Activated naive CD8-positive, alpha-beta T cell treated with anti-CD3 and anti-CD28 coated beads for 36 hours (primary cell): ENCODE measurements around the gene GGCX. TPM values are rescaled to one million over a fixed set of nuclear protein-coding genes. Genes with fewer than 3 reads are reported as not detected.

Experiments
- DNase-seq: peaks from one replicate; pipeline ENCODE4 v3.0.0; 2021
- H3K27ac Mint-ChIP-seq: one replicate; pipeline ENCODE4 v1.8.0; 2022; ENCODE audit warnings: mild to moderate bottlenecking, moderate library complexity, mixed read lengths
- H3K27me3 Mint-ChIP-seq: one replicate; pipeline ENCODE4 v1.8.0; 2022; ENCODE audit warnings: mild to moderate bottlenecking, mixed read lengths
- H3K36me3 Mint-ChIP-seq: one replicate; pipeline ENCODE4 v1.8.0; 2021; ENCODE audit warnings: mild to moderate bottlenecking, mixed read lengths
- H3K4me1 Mint-ChIP-seq: one replicate; pipeline ENCODE4 v1.8.0; 2021; ENCODE audit warnings: mixed read lengths
- H3K4me3 Mint-ChIP-seq: one replicate; pipeline ENCODE4 v1.8.0; 2022; ENCODE audit warnings: mild to moderate bottlenecking, moderate library complexity, mixed read lengths
- H3K9me3 Mint-ChIP-seq: one replicate; pipeline ENCODE4 v1.8.0; 2022; ENCODE audit warnings: mixed read lengths
- total RNA-seq, 2 experiments: library from RNA; stranded (reverse); gene quantifications; one replicate each; pipeline ENCODE4 v1.2.3, GENCODE V29; 2021

The GGCX gene
- total RNA-seq, 2 experiments from 2014 or later = 19.6 to 19.9 TPM

- Mint-ChIP-seq H3K4me3 (no peak overlapping the region), H3K9me3 (no peaks in the 10 kb centered on the region), H3K27ac (no peak overlapping the region), H3K4me1 (no peaks in the 10 kb centered on the region), H3K36me3 (no peaks in the 10 kb centered on the region), H3K27me3 (peaks cover 5% of the 10 kb centered on the region)
- DNase-seq = no peak
Measured at GRCh38 chr2:85527787-85528186, 33.5 kb downstream of the GGCX start.

- H3K27ac Mint-ChIP-seq = no peak overlapping the region
- H3K4me3 Mint-ChIP-seq = no peak overlapping the region
- no peak for DNase-seq
- no peaks in the 10 kb centered on the region for H3K9me3 Mint-ChIP-seq
- H3K27me3 Mint-ChIP-seq = peaks cover 5% of the 10 kb centered on the region
- H3K36me3 Mint-ChIP-seq = no peaks in the 10 kb centered on the region
- H3K4me1 Mint-ChIP-seq = no peaks in the 10 kb centered on the region
Measured at GRCh38 chr2:85525567-85525966, 35.7 kb downstream of the GGCX start.

GRCh38 chr2:85525029-85525428 is 36.3 kb downstream of the GGCX start:
- no peak overlapping the region for H3K27ac Mint-ChIP-seq
- DNase-seq = no peak
- no peaks in the 10 kb centered on the region for H3K9me3 Mint-ChIP-seq
- no peaks in the 10 kb centered on the region for H3K4me1 Mint-ChIP-seq
- H3K4me3 Mint-ChIP-seq = no peak overlapping the region
- H3K27me3 Mint-ChIP-seq = peaks cover 5% of the 10 kb centered on the region
- no peaks in the 10 kb centered on the region for H3K36me3 Mint-ChIP-seq

- Mint-ChIP-seq H3K27ac (no peak overlapping the region), H3K36me3 (no peaks in the 10 kb centered on the region), H3K9me3 (no peaks in the 10 kb centered on the region), H3K4me3 (no peak overlapping the region), H3K27me3 (peaks cover 5% of the 10 kb centered on the region), H3K4me1 (no peaks in the 10 kb centered on the region)
- DNase-seq = no peak
Measured at GRCh38 chr2:85524336-85524908, 36.9 kb downstream of the GGCX start.

- no peaks in the 10 kb centered on the region for H3K4me1 Mint-ChIP-seq
- no peaks in the 10 kb centered on the region for H3K36me3 Mint-ChIP-seq
- H3K9me3 Mint-ChIP-seq = no peaks in the 10 kb centered on the region
- peaks cover 5% of the 10 kb centered on the region for H3K27me3 Mint-ChIP-seq
- no peak for DNase-seq
- no peak overlapping the region for H3K27ac Mint-ChIP-seq
- H3K4me3 Mint-ChIP-seq = no peak overlapping the region
Measured at GRCh38 chr2:85523903-85524335, 37.4 kb downstream of the GGCX start.

GRCh38 chr2:85523062-85523902 is 38.0 kb downstream of the GGCX start:
- Mint-ChIP-seq H3K36me3 (no peaks in the 10 kb centered on the region), H3K27ac (no peak overlapping the region), H3K4me3 (no peak overlapping the region), H3K9me3 (no peaks in the 10 kb centered on the region), H3K27me3 (peaks cover 4% of the 10 kb centered on the region), H3K4me1 (no peaks in the 10 kb centered on the region)
- no peak for DNase-seq

GRCh38 chr2:85522090-85522647 is 39.1 kb downstream of the GGCX start:
- H3K27me3 Mint-ChIP-seq = peaks cover under 1% of the 10 kb centered on the region
- H3K36me3 Mint-ChIP-seq = no peaks in the 10 kb centered on the region
- H3K4me3 Mint-ChIP-seq = no peak overlapping the region
- DNase-seq = no peak
- H3K9me3 Mint-ChIP-seq = no peaks in the 10 kb centered on the region
- no peak overlapping the region for H3K27ac Mint-ChIP-seq
- H3K4me1 Mint-ChIP-seq = no peaks in the 10 kb centered on the region

GRCh38 chr2:85516653-85517389 is 44.5 kb downstream of the GGCX start:
- H3K27ac Mint-ChIP-seq = no peak overlapping the region
- H3K36me3 Mint-ChIP-seq = no peaks in the 10 kb centered on the region
- H3K4me1 Mint-ChIP-seq = no peaks in the 10 kb centered on the region
- DNase-seq = no peak
- no peak overlapping the region for H3K4me3 Mint-ChIP-seq
- H3K9me3 Mint-ChIP-seq = no peaks in the 10 kb centered on the region
- H3K27me3 Mint-ChIP-seq = peaks cover 3% of the 10 kb centered on the region

- H3K27ac Mint-ChIP-seq = no peak overlapping the region
- H3K9me3 Mint-ChIP-seq = no peaks in the 10 kb centered on the region
- H3K4me3 Mint-ChIP-seq = no peak overlapping the region
Measured at GRCh38 chr2:85514323-85514722, 47.0 kb downstream of the GGCX start.

GRCh38 chr2:85511008-85511811 is 50.1 kb downstream of the GGCX start:
- Mint-ChIP-seq H3K4me3 (no peak overlapping the region), H3K27ac (no peak overlapping the region), H3K9me3 (no peaks in the 10 kb centered on the region), H3K36me3 (no peaks in the 10 kb centered on the region), H3K4me1 (no peaks in the 10 kb centered on the region), H3K27me3 (no peaks in the 10 kb centered on the region)
- DNase-seq = no peak

More at GRCh38 chr2:85514323-85514722, 47.0 kb downstream of the GGCX start:
- Mint-ChIP-seq H3K4me1 (no peaks in the 10 kb centered on the region), H3K27me3 (peaks cover 3% of the 10 kb centered on the region), H3K36me3 (no peaks in the 10 kb centered on the region)
- DNase-seq = no peak

- H3K27ac Mint-ChIP-seq = no peak overlapping the region
- no peak for DNase-seq
- no peaks in the 10 kb centered on the region for H3K9me3 Mint-ChIP-seq
- H3K27me3 Mint-ChIP-seq = no peaks in the 10 kb centered on the region
- H3K36me3 Mint-ChIP-seq = no peaks in the 10 kb centered on the region
- no peak overlapping the region for H3K4me3 Mint-ChIP-seq
- H3K4me1 Mint-ChIP-seq = no peaks in the 10 kb centered on the region
Measured at GRCh38 chr2:85506768-85507181, 54.5 kb downstream of the GGCX start.

GRCh38 chr2:85505551-85506238 is 55.6 kb downstream of the GGCX start:
- H3K27me3 Mint-ChIP-seq = no peaks in the 10 kb centered on the region
- no peaks in the 10 kb centered on the region for H3K9me3 Mint-ChIP-seq
- no peaks in the 10 kb centered on the region for H3K4me1 Mint-ChIP-seq
- no peaks in the 10 kb centered on the region for H3K36me3 Mint-ChIP-seq
- H3K27ac Mint-ChIP-seq = no peak overlapping the region
- no peak for DNase-seq
- no peak overlapping the region for H3K4me3 Mint-ChIP-seq

- DNase-seq = no peak
- Mint-ChIP-seq H3K27me3 (no peaks in the 10 kb centered on the region), H3K27ac (no peak overlapping the region)
Measured at GRCh38 chr2:85504778-85505261, 56.5 kb downstream of the GGCX start.

More at GRCh38 chr2:85504778-85505261, 56.5 kb downstream of the GGCX start:
- H3K4me1 Mint-ChIP-seq = no peaks in the 10 kb centered on the region
- H3K4me3 Mint-ChIP-seq = no peak overlapping the region
- no peaks in the 10 kb centered on the region for H3K9me3 Mint-ChIP-seq
- no peaks in the 10 kb centered on the region for H3K36me3 Mint-ChIP-seq
